SHP77 (cell line): ENCODE results near the gene SPEM2.
"Not testable (repeated sequence)": the region's sequence is repeated elsewhere in the genome, so short reads cannot be mapped to it uniquely, and the experiment has no call there.

Experiments
- DNase-seq, 2 experiments: peaks; one replicate each; lab custom pipeline; 2025; lab: John Stamatoyannopoulos, UW

The SPEM2 gene

DNA sequence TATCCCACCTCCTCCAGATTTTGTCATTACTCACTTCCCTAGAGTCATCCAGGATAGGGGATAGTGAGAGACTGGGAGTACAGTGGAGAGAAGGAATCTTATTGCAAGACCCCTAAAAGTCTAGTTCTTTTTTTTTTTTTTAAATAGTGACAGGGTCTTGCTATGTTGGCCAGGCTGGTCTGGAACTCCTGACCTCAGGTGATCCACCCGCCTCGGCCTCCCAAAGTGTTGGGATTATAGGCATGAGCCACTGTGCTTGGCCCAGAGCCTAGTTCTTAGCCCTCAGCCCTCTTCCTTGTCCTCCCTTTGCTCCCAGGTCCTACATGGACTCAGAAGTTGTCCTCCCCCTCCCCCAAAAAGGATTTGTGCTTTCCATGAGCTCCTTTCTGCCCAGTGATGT, 16.7 kb downstream of the SPEM2 start:
- DNase-seq, result no peak

DNA sequence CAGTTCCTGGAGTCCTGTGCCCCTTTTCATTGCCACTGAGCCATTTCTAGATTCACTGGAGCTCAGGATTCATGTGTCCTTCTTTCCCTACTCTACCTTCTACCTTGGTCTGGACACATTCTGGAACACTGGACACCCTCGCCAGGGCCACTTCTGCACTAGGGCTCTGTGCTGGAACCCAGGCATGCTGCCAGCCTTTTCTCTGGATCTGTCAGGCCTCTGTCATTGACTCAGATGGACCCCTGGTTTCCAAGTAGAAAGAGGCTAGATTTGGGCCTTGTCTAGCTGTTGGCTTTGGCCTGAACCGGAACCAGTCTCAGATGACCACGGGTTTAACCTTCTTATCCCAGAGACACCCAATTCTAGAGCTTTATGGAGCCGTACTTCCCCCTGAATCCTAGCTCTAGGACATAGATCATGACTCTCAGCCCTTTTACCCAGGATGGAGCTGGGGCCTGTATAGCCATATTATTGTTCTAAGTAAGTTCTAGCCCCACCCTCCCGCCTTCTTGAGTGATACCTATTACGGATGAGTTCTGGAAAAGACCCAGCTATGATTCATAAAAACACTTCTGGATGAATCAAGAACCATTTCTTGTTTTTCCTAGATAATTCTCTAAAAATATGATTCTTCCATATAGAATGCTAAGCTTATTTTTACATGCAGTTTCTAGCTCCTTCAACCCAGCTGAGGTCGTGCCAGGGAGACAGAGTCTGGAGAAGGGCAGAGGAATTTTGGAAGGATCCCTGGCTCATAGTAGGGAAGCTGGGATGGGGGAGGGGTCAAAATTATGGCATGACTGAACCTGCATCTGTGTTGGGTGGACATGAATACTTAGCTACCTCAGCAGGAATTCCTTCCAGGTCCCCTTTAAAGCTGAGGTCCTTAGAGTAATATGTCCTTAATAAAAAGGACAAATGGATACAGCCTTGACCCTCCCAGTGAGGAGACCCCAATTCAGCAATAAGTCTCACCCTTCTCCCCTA, 18.4 kb downstream of the SPEM2 start:
- DNase-seq, result no peak

DNA sequence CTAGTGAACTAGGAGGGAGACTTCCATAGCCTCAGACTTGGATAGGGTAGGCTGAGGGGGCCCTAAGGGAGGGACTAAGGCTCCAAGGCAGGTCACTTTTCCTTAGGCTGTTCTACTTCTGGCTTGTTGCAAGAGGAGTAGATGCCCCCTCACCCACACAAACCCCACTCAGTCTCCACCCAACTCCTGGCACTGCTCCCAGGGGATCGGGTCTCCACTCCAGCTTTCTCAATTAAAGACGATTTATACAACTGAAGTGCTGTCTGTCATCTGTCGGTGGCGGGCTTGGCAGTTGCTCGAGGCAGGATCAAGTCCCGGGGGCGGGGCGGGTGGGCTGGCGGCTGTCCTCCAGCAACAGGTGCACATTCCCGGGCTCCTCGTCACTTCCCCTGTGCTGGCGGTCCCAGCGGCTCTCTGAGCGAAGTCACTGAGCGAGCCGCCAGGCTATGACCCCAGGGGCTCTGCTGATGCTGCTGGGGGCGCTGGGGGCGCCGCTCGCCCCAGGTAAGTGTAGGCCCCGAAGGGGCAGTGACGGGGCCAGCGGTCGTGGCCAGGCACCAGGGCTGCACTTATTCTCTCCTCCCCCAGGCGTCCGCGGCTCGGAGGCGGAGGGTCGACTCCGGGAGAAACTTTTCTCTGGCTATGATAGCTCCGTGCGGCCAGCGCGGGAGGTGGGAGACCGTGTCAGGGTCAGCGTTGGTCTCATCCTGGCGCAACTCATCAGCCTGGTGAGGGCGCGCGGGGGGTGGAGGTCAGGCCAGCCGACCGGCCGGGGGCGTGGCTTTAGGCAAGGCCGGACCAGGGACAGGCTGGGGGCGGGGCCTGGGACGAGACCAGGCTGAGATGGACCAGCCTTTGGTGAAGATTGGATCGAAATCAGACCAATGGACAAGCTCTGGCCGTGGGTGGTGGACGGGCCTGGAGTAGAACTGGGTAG, 19.5 kb downstream of the SPEM2 start, which contains the start of gene CHRNB1:
Gene CHRNB1 (plus strand): TSS at position 380 of the 937 bp plus-strand sequence. CDS start 67 bp downstream, at position 447.
- DNase-seq, result peak; percentile 55 to 79

DNA sequence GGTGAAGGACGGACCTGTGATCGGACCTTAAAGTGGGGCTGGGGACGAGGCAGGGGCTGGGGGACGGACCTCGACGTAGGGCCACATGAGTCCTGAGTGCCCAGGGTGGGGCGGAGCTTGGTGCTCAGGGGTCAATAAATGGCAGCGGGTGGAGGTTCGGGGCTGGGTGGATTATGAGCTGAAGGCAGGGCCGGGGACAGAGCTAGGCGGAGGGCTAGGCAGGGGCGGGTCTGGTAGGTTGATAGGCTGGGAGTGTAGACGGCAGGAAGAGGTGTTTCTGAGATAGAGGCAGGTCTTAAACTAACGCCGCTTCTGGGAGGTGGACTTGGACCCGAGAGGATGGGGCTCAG, 20.2 kb downstream of the SPEM2 start:
- peak; percentile 55 to 78 for DNase-seq

DNA sequence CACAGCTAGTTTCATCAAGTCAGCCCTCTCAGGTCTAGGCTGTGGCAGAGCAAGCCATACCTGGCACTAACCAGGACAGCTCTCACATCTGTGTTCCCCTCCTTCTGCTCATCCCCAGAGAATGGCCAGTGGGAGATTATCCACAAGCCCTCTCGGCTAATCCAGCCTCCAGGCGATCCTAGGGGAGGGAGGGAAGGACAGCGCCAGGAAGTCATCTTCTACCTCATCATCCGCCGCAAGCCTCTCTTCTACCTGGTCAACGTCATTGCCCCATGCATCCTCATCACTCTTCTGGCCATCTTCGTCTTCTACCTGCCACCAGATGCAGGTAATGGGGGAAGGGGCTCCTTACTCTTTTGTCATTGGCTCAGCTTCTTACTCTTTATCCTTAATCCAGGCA, 23.0 kb downstream of the SPEM2 start:
- no peak for DNase-seq

DNA sequence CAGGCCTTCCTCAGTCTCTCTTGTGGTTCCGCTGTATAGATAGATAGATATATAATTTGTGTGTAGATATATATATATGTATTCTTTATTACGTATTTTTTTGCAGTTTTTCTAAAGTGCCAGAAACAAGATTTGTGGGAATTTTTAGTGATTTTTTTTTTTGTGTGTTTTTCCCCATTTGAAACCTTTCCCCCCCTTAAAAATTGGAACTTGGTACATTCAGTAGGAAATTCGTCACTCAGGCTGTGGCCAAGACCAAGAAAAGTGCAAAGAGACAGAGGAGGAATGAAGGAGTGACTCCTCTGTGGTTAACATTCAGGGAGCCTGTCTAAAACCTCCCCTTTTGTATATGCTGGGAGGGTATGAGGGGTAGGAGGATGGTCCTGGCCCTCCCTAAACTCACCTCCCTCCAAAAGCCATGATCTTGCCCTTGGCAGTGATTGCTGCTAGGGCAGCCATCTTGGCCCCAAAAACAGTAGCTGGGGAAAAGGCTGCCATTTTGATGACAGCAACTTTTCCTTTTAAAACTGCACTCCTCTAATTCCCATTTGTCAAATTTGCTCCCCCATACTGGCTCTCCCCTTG, 34.6 kb downstream of the SPEM2 start:
- DNase-seq, result no peak

DNA sequence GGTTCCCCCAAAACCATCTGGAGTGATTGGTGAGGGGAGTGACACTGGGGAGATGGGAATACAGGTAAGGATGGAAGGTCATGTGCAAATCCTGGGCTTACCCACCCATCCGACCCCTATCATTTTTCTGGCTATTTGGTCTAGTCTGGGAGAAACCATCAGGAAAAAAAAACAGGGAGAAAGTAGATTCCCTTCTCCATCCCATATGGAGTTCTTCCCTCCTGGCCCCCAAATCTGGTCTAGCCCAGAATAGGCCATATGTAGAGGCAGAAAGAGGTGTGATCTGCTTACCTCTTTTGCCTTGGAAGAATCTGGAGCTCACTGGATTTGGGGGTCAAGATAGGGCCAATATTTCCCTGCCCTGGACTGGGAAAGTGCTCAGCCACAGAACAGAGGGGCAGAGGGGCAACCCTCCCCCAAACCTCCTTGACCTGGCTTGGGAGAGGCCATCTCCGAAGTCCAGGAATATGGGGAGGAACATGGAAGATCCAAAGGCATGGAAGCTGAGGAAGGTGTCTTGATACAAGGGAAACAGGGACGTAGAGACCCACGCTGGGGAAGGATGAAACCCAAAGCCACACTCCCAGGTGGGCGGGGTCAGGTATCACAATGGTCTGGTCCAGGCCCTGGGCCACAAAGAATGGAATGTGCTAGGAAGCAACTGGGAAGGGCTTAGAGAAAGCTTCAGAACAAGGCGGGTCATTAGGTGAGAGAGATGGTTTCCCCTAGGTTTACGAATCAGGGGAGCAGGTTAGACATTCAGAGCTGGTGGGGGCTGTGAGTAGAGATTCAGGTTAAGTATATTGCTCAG, 35.6 kb downstream of the SPEM2 start:
- DNase-seq, result no peak

DNA sequence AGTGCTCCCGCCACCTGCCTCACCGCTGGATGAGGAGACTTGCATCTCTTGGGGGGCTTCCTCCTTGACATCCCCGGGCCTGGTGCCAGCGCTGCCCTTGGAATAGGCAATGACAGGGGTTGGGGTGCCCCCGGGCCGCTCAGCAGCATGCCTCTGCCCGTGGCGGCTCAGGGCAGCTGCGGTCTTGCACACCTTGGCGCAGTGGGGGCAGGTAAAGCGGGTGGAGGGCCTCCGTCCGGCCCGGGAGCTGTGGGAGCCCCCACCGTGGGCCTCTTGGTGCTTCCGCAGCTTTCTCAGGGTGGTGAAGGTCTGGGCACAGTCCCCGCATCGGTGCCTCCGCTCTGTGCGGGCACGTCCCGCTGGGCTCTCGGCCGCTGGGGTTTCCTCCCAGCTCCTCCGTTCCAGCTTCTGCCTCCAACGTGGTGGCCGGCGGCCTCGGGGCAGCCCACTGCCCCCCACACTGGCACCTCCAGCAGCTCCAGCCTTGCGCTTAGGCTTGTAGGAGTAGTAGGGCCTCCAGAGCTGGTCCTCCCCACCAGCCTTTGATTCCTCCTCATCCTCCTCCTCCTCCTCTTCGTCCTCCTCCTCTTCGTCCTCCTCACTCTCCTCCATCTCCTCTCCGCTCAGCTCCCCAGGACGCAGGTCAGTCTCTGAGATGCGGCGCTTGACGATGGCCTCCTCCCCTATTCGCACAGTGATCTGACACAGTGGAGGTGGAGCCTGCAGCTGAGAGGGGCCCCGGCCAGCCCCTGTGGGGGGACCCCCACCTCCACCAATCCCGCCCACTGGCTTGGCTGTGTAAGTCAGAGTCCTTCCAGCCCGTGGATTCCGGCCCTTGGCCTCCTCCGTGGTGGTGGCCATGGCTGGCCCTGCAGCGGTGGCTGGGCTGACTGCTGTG, 37.3 kb downstream of the SPEM2 start:
- DNase-seq, result no peak

DNA sequence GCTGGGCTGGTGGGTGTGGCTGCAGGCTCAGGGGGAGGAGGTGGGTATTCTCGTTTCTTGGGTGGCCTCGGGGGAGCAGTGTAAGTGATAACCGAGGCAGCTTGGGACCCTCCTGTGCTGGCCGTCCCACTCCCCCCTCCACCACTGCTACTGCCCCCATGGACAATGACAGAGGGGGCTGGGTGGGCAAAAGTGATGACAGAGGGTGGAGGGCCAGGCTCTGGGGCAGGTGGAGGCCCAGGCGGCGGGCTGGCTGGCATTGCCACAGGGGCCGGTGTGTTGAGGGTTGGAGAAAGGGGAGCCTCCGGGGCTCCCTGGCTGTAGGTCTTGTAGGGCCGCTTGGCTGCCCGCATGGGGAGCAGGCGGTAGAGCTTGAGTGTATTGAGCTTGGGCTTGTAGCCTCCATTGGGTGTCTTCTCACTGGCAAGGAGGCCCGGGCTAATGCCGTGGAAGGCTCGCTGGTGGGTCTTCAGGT, 38.0 kb downstream of the SPEM2 start:
- DNase-seq, result no peak

DNA sequence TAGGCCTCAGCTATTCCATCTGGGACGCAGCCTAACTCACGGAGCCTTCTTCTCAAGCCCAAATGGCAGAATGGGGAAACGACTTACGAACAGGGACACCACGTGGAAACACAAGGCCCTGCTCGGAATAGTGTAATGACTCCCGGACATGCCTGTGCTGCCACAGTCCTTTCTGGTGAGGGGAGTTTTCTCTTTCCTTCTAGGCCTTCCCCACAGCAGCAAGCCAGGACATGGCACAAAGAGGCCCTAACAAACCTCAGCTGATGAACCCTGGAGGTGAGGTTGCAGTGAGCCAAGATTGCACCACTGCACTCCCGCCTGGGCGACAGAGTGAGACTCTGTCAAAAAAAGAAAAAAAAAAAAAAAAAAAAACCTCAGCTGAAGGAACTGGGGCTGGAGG, 38.7 kb downstream of the SPEM2 start:
- DNase-seq, result no peak

DNA sequence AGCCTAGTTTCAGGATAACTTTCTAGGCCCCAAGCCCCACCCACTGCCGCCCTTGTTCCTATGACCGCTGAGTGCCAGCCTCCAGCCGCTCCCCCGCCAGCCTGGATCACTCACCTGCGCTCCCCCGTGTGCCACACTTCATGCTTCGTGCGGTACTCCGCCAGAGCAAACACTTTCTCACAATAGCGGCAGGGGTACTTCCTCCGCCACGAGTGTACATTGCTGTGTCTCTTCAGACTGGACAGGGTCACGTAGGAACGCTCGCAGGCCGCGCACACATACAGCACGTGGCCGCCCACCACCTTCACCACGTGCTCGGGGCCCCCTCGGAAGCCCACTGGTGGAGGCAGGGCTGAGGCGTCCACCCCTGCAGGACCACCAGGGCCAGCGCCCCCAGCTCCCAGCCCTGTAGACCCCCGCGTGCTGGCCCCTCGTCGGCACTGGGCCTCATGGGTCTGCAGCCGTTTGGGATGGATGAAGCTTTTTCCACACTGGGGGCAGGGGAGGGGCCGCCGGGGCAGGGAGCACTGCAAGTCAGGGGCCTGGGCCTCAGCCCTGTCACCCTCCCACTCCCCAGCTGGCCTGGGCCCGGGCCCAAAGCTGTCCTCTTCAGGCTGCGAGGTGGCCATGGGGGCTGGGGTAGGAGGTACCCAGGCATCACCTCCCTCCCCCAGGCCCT, 40.3 kb downstream of the SPEM2 start:
- DNase-seq, result no peak

DNA sequence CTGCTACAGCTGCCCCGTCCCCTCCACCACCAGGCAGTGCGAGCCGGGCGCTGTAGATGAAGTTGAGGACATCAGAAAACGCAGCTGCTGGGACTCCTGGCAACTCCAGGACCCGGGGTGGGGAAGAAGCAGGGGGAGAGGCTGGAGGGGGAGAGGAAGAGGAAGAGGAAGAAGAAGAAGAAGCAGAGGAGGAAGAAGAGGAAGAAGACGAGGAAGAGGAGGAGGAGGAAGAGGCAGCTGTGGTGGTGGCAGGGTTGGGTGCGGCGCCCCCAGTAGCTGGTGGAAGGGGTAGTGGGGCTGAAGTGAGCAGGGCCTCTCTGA, 40.9 kb downstream of the SPEM2 start:
- no peak for DNase-seq

DNA sequence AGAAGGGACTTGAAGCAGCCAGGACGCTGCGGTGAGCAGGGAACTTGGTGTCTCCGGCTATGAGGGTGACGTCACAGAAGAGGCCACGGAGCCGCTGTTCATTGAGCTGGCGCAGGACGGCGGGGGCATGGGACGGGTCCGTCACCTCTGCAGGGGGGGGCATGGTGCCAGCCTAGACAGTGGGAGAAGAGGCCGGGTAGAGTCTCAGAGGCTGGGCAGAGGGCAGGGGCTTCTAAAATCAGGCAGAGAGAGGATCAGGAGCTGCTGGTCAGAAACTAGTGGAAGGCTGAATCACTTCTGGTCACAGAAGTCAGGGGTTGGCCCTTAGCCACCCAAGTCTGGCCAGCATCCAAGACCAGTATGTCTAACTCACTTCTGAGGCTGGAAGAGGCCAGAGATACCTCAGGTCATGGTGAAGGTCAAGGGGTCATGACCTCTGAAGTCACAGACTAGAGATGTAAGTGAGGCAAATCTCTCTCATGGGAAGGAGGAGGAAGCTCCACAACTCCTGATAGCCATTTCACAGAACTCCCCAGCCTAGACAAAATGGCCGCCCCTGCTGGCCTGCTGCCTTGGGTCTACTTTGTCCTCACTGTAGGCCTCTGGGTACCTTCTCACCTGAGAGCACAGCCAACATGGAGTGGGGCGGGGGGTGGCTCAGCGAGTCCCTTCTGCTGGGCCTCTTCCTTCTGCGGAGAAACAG, 41.4 kb downstream of the SPEM2 start:
- no peak for DNase-seq

DNA sequence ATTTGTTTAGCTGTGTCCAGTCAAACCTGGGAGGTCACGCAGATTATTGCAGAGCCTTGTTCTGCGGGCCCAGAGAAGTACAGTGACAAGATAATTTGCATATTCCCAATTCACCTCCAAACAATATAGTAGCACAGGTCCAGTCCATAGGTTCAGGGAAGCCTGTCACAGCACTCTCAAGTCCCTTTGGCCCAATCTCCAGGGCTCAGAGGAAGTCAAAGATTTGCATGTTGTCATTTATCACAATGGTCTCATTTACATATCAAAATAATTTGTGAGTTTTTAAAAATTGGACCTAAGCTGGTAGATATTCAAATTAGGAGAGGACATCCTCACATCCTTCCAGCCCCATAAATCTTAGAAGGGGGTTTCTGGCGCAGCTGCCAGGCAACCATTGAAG, 42.1 kb downstream of the SPEM2 start:
- no peak for DNase-seq

DNA sequence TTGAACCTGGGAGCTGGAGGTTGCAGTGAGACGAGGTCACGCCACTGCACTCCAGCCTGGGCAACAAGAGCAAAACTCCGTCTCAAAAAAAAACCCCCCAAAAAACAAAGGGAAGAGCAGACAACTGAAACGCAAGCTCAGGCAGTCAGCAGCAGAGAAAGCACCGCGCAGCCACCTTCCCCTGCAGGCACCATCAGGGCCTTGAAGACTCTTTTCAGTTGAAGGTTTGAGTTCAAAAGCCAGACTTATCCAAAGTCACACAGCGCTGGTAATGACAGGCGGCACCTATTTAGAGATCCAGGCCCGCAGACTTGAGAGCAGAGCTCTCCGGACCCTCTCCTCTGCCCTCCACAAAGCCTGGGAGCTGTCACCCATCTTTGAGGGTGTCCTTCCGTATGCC, 42.9 kb downstream of the SPEM2 start:
- no peak for DNase-seq

DNA sequence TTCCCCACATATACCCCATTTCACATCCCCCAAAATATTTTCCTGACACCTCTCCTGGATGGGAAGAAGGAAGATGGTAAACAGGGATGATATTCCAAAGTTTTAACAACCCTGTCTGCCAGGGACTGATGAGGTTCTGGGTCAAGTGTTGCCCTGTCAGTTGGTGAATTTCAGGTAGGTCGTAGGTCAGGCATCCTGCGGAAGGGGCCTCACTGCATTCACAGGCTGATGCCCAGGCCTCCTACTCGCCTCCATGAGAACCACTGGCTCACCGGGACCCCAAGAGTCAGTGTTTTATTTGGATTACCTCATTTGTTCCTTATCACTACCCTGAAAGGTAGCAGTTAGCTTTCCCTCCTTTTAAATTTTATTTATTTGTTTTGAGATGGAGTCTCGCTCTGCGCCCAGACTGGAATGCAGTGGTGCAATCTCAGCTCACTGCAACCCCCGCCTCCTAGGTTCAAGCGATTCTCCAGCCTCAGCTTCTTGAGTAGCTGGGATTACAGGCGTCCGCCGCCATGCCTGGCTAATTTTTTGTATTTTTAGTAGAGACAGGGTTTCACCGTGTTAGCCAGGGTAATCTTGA, 43.5 kb downstream of the SPEM2 start:
- no peak for DNase-seq

DNA sequence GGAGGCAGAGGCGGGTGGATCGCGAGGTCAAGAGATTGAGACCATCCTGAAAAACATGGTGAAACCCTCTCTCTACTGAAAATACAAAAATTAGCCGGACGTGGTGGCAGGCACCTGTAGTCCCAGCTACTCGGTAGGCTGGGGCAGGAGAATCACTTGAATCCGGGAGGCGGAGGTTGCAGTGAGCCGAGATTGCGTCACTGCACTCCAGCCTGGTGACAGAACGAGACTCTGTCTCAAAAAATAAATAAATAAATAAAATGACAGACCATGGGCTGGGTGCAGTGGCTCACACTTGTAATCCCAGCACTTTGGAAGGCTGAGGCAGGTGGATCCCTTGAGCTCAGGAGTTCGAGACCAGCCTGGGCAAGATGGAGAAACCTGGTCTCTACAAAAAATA, 44.4 kb downstream of the SPEM2 start:
- not testable (repeated sequence) for DNase-seq

DNA sequence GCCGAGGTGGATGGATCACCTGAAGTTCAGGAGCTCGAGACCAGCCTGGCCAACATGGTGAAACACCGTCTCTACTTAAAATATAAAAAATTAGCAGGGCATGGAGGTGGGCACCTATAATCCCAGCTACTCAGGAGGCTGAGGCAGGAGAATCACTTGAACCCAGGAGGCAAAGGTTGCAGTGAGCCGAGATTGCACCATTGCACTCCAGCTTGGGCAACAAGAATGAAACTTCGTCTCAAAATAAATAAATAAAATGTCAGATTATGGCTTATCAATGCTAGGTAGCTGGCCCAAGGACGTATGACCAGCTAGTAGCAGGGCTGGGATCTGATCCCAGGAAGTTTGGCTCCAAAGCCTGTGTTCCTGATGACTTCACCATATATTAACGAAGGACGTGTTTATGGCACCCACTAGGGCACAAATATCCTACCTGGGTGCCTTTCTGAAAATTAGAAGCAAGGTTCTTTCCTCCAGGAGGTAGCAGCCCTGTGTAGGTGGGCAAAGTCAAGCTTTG, 45.1 kb downstream of the SPEM2 start:
- DNase-seq, result not testable (repeated sequence)

DNA sequence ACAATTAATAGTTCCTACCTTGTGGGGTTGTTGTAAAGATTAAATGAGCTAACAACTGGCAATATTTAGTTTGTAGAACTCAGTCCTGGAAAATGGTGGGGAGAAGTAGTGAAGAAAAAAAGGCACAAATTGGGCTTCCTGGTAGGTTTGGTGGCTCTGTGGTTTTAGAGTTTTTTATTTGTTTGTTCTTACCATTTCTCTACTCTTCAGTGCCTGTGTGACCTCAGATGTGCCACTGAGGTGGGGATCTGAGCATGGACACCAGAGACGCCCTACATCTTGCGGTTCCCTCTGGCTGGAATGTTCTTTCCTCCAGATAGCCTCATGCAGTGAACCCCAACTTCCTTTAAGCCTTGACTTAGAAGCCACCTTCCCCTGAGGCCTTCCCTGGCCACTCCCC, 46.3 kb downstream of the SPEM2 start:
- DNase-seq, result no peak
